OCI-LY3 (cell line): Measurements from ENCODE around the gene SERAC1.

Experiments
- H2AFZ ChIP-seq: fragments of 200-600, 300-600 bp; shearing (Covaris generic); 2 replicates; pipeline ENCODE4 v1.6.0; 2014; ENCODE audit warnings: antibody characterized with exemption, low read depth, low read length
- H3K27ac ChIP-seq: fragments of 200-600, 300-600 bp; sonication (generic); 2 replicates; pipeline ENCODE4 v1.5.1; 2014; ENCODE audit warnings: mild to moderate bottlenecking, low read length, moderate library complexity, mixed read lengths
- H3K27me3 ChIP-seq: fragments of 200-600, 300-600 bp; sonication (generic); 2 replicates; pipeline ENCODE4 v1.6.1; 2014; ENCODE audit warnings: low read depth, low read length, mixed read lengths
- H3K36me3 ChIP-seq: fragments of 200-600, 300-600 bp; sonication (generic); replicated peaks from 2 replicates; pipeline ENCODE3; 2014; ENCODE audit warnings: low read depth, low read length, mixed read lengths
- H3K4me1 ChIP-seq: fragments of 300-600, 200-600 bp; sonication (generic); 2 replicates; pipeline ENCODE4 v1.6.1; 2014; ENCODE audit warnings: low read length, mixed read lengths
- H3K4me2 ChIP-seq: fragments of 200-600, 300-600 bp; sonication (generic); 2 replicates; pipeline ENCODE4 v1.6.1; 2014; ENCODE audit warnings: low read length, mixed read lengths
- H3K4me3 ChIP-seq: fragments of 300-600, 200-600 bp; sonication (generic); 2 replicates; pipeline ENCODE4 v1.5.1; 2014; ENCODE audit warnings: antibody characterized with exemption, mild to moderate bottlenecking, low read length, moderate library complexity
- H3K79me2 ChIP-seq: fragments of 300-600, 200-600 bp; shearing (Covaris generic); 2 replicates; pipeline ENCODE4 v1.6.1; 2014; ENCODE audit warnings: mild to moderate bottlenecking, low read length, mixed read lengths
- H3K9ac ChIP-seq: fragments of 300-600, 200-600 bp; shearing (Covaris generic); 2 replicates; pipeline ENCODE4 v1.6.0; 2014; ENCODE audit warnings: mild to moderate bottlenecking, low read length, moderate library complexity
- H3K9me3 ChIP-seq: fragments of 200-600, 300-600 bp; shearing (Covaris generic); 2 replicates; pipeline ENCODE4 v1.6.1; 2014; ENCODE audit warnings: low read length, mixed read lengths; ENCODE audit not compliant: insufficient read depth
- H4K20me1 ChIP-seq: fragments of 200-600, 300-600 bp; sonication (generic); 2 replicates; pipeline ENCODE4 v1.6.1; 2016; ENCODE audit warnings: low read length, mixed read lengths; ENCODE audit not compliant: insufficient read depth
- CTCF ChIP-seq: fragments of 200-600, 300-600 bp; sonication (generic); IDR thresholded peaks from 2 replicates; pipeline ENCODE4 v1.5.1; 2014; ENCODE audit warnings: antibody characterized with exemption, low read length, low read depth
- EZH2phosphoT487 ChIP-seq: fragments of 200-600 bp; shearing (Covaris generic); IDR thresholded peaks from 2 replicates; pipeline ENCODE4 v1.6.1; 2018; ENCODE audit warnings: antibody characterized with exemption, mixed run types, low read depth

Gene SERAC1

GRCh38 chr6:158194487-158195280 lies 26.6 kb upstream of the SERAC1 start:
- no peaks in the 10 kb centered on the region for H3K36me3 ChIP-seq
- H3K27ac ChIP-seq = no peak overlapping the region
- H4K20me1 ChIP-seq = no peaks in the 10 kb centered on the region
- H3K27me3 ChIP-seq = no peaks in the 10 kb centered on the region
- H3K4me1 ChIP-seq = no peaks in the 10 kb centered on the region
- H2AFZ ChIP-seq = no peak overlapping the region
- no peaks in the 10 kb centered on the region for H3K79me2 ChIP-seq
- TF ChIP-seq CTCF (no peak), EZH2phosphoT487 (no peak)
- H3K9ac ChIP-seq = no peak overlapping the region
- no peaks in the 10 kb centered on the region for H3K9me3 ChIP-seq
- no peak overlapping the region for H3K4me3 ChIP-seq
- no peak overlapping the region for H3K4me2 ChIP-seq

GRCh38 chr6:158191761-158192160 lies 23.7 kb upstream of the SERAC1 start:
- no peak overlapping the region for H3K4me2 ChIP-seq
- H3K27ac ChIP-seq = no peak overlapping the region
- no peak overlapping the region for H2AFZ ChIP-seq
- no peaks in the 10 kb centered on the region for H3K9me3 ChIP-seq
- TF ChIP-seq EZH2phosphoT487 = no peak
- TF ChIP-seq CTCF = no peak
- no peak overlapping the region for H3K4me3 ChIP-seq
- no peaks in the 10 kb centered on the region for H3K79me2 ChIP-seq
- H3K9ac ChIP-seq = no peak overlapping the region
- no peaks in the 10 kb centered on the region for H3K4me1 ChIP-seq
- no peaks in the 10 kb centered on the region for H4K20me1 ChIP-seq
- H3K27me3 ChIP-seq = no peaks in the 10 kb centered on the region
- H3K36me3 ChIP-seq = no peaks in the 10 kb centered on the region

GRCh38 chr6:158191032-158191431 lies 23.0 kb upstream of the SERAC1 start:
- Histone ChIP-seq H3K9me3 (no peaks in the 10 kb centered on the region), H3K79me2 (no peaks in the 10 kb centered on the region), H3K36me3 (no peaks in the 10 kb centered on the region), H3K4me3 (no peak overlapping the region), H2AFZ (no peak overlapping the region), H4K20me1 (no peaks in the 10 kb centered on the region), H3K9ac (no peak overlapping the region), H3K4me2 (no peak overlapping the region), H3K27ac (no peak overlapping the region), H3K4me1 (no peaks in the 10 kb centered on the region), H3K27me3 (no peaks in the 10 kb centered on the region)
- TF ChIP-seq CTCF (no peak), EZH2phosphoT487 (no peak)

GRCh38 chr6:158188591-158188990 lies 20.5 kb upstream of the SERAC1 start:
- Histone ChIP-seq H4K20me1 (no peaks in the 10 kb centered on the region), H3K9ac (no peak overlapping the region), H3K36me3 (peaks cover 4% of the 10 kb centered on the region), H2AFZ (no peak overlapping the region), H3K79me2 (no peaks in the 10 kb centered on the region), H3K27ac (no peak overlapping the region), H3K4me1 (no peaks in the 10 kb centered on the region), H3K27me3 (no peaks in the 10 kb centered on the region), H3K4me2 (no peak overlapping the region), H3K4me3 (no peak overlapping the region), H3K9me3 (no peaks in the 10 kb centered on the region)
- TF ChIP-seq CTCF (no peak), EZH2phosphoT487 (no peak)
